Sigmoid colon (tissue), 7 donors: ENCODE results near the gene ZNF439. TPM values are rescaled to one million over a fixed set of nuclear protein-coding genes. Genes with fewer than 3 reads are reported as not detected.
"Not testable (repeated sequence)": the region's sequence is repeated elsewhere in the genome, so short reads cannot be mapped to it uniquely, and the experiment has no call there.

Experiments
- DNase-seq: peaks from one replicate; pipeline ENCODE4 v3.0.0-alpha.2; 2019
- H3K27ac ChIP-seq, 4 donors: fragments of 200-600 bp; sonication (generic); one replicate each; pipeline ENCODE4 v1.5.1; 2016 to 2019; ENCODE audit warnings: mild to moderate bottlenecking in 1 of 4
- H3K27me3 ChIP-seq, 3 donors: fragments of 200-600 bp; sonication (generic); one replicate each; pipeline ENCODE4 v1.5.1; 2019; ENCODE audit warnings: mild to moderate bottlenecking in 1 of 3
- H3K36me3 ChIP-seq, 4 donors: fragments of 200-600 bp; sonication (generic); one replicate each; pipeline ENCODE4 v1.5.1; 2016 to 2019
- H3K4me1 ChIP-seq, 4 donors: fragments of 200-600 bp; sonication (generic); one replicate each; pipeline ENCODE4 v1.5.1; 2017 to 2019
- H3K4me3 ChIP-seq, 4 donors: fragments of 200-600 bp; sonication (generic); one replicate each; pipeline ENCODE4 v1.5.1; 2017 to 2019; ENCODE audit warnings: mild to moderate bottlenecking in 2 of 4, moderate library complexity in 1 of 4
- H3K9me3 ChIP-seq, 4 donors: fragments of 200-600 bp in 3 of 4; sonication (generic) in 3 of 4; one replicate each; pipeline versions ENCODE4 v1.5.1 to v1.6.1; 2013 to 2019
- CTCF ChIP-seq, 4 experiments: fragments of 450-650 bp in 3 of 4; fragments of 200-600 bp in 1 of 4; IDR thresholded peaks; one replicate each; pipeline ENCODE4 v1.5.1; 2016 to 2019; ENCODE audit warnings: antibody characterized with exemption in 4 of 4, mild to moderate bottlenecking in 3 of 4, moderate library complexity in 2 of 4
- EP300 ChIP-seq, 4 donors: sonication (generic); formaldehyde crosslinking; IDR thresholded peaks; one replicate each; pipeline ENCODE4 v1.6.1; 2017; ENCODE audit warnings: antibody characterized with exemption in 4 of 4
- POLR2A ChIP-seq, 2 donors: fragments of 450-650 bp; IDR thresholded peaks; one replicate each; pipeline ENCODE4 v1.6.1; 2016; ENCODE audit warnings: antibody characterized with exemption in 2 of 2, mild to moderate bottlenecking in 2 of 2, moderate library complexity in 2 of 2
- POLR2AphosphoS5 ChIP-seq, 4 donors: sonication (generic); formaldehyde crosslinking; IDR thresholded peaks; one replicate each; pipeline ENCODE4 v1.6.1; 2017; ENCODE audit warnings: antibody characterized with exemption in 4 of 4
- WGBS, 2 donors: extraction: QIAGEN DNeasy Blood & Tissue Kit; methylation state at CpG; one replicate each; pipeline ENCODE4 v1.1.7; 2013; 5-methylcytosine and 5-hydroxymethylcytosine counted together
- intact Hi-C: fragments of 100-400 bp; cut with DNase I; formaldehyde crosslinking; loops from one replicate; pipeline ENCODE4 v1.15.1; 2023
- polyA plus RNA-seq, 3 donors: library from polyadenylated mRNA; stranded (reverse); fragments of 200-250 nt; gene quantifications; one replicate each; pipeline ENCODE4 v1.2.3, GENCODE V29; 2013
- total RNA-seq, 4 donors: library from RNA; depleted of rRNA; stranded (reverse); fragments of >200 nt; gene quantifications; one replicate each; pipeline ENCODE4 v1.1.0, GENCODE V29; 2016
- donor health status: healthy with polysubstance abuse.
- donor health status: Bipolar disorder and iron deficiency.
- donor health status: healthy.

ZNF439 gene
- total and polyA plus RNA-seq, 7 donors, result 2.4 to 8.6 (median 5.4) TPM

- peaks cover 0 to 4% (median 0%) of the 10 kb centered on the region in 4 donors for H3K9me3 ChIP-seq
- intact Hi-C loops, result no loop called here
- H3K4me3 ChIP-seq, result no peak overlapping the region
- peaks cover 0 to 20% (median 9%) of the 10 kb centered on the region in 4 donors for H3K4me1 ChIP-seq
- H3K36me3 ChIP-seq, result no peaks in the 10 kb centered on the region
- H3K27me3 ChIP-seq, result no peaks in the 10 kb centered on the region
- TF ChIP-seq CTCF (IDR thresholded peaks at IDR 0.05), result no peak
- TF ChIP-seq POLR2A (IDR thresholded peaks at IDR 0.05), result no peak
- no peak for TF ChIP-seq EP300 (IDR thresholded peaks at IDR 0.05)
- no peak for TF ChIP-seq POLR2AphosphoS5 (IDR thresholded peaks at IDR 0.05)
- WGBS, 2 donors, result 78 to 98% methylated on average over 3 of the region's 3 CpGs
- DNase-seq, result no peak
- no peak overlapping the region for H3K27ac ChIP-seq
Observed at GRCh38 chr19:11853358-11853757, 4.8 kb downstream of the ZNF439 start.

GRCh38 chr19:11856596-11857250 is 8.2 kb downstream of the ZNF439 start:
- 35 to 79% methylated on average over 12 of the region's 12 CpGs for WGBS, 2 donors

DNA sequence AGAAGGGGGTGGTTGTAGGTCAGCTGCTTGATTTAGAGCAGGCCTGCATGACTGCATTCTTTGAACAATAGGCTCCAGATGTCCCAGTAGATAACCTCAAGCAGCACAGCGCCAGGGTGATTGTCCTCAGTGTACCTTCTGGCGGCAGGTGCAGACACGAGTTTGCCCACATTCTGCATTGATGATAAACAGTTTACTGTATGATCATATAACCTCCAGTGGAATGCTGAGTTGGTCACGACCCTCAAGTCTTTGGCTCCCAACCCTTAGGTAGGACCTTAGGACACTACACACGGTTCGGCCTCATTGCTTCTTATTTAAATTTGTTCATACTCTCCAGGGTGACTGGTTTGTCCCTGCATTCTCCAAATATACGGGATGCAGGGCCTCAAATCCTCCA is 12.2 kb downstream of the ZNF439 start:
- no peak overlapping the region for H3K27ac ChIP-seq
- H3K36me3 ChIP-seq, result no peaks in the 10 kb centered on the region
- no peaks in the 10 kb centered on the region for H3K27me3 ChIP-seq
- WGBS, 2 donors, result 96 to 97% methylated on average over 7 of the region's 7 CpGs
- no peaks in the 10 kb centered on the region for H3K4me1 ChIP-seq
- intact Hi-C loops, result no loop called here
- peaks cover 0 to 38% (median 0%) of the 10 kb centered on the region in 4 donors for H3K9me3 ChIP-seq
- no peak for DNase-seq
- no peak overlapping the region for H3K4me3 ChIP-seq
- TF ChIP-seq POLR2A (IDR thresholded peaks at IDR 0.05) (no peak), POLR2AphosphoS5 (IDR thresholded peaks at IDR 0.05) (no peak), CTCF (IDR thresholded peaks at IDR 0.05) (no peak), EP300 (IDR thresholded peaks at IDR 0.05) (no peak)

More at GRCh38 chr19:11856596-11857250, 8.2 kb downstream of the ZNF439 start:
- TF ChIP-seq POLR2AphosphoS5 (IDR thresholded peaks at IDR 0.05) (no peak), POLR2A (IDR thresholded peaks at IDR 0.05) (no peak), CTCF (IDR thresholded peaks at IDR 0.05) (no peak), EP300 (IDR thresholded peaks at IDR 0.05) (no peak)
- H3K4me3 ChIP-seq, result no peak overlapping the region
- DNase-seq, result no peak
- peaks cover 0 to 27% (median 0%) of the 10 kb centered on the region in 4 donors for H3K9me3 ChIP-seq
- intact Hi-C loops, result no loop called here
- H3K27me3 ChIP-seq, result no peaks in the 10 kb centered on the region
- H3K4me1 ChIP-seq, result no peaks in the 10 kb centered on the region
- no peaks in the 10 kb centered on the region for H3K36me3 ChIP-seq
- no peak overlapping the region for H3K27ac ChIP-seq

DNA sequence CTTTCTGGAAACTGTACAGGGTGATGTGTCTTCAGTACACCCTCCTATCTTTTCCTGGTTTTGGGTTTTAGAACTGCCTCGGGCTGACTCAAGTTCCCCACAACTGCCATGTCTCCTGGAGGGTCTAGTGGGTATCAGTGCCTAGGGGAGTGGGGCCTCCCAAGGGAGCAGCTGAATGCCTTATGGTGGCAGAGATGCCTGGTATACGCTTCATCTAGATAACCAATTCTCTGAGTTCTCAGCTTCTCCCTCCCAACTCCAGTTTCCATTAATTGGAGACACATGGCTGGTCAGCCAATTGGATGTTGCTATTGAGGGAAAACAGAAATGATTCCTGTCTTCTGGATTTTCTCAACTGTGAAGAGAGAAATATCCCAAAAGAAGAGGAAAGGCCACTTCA is 12.8 kb downstream of the ZNF439 start:
- Histone ChIP-seq H3K27me3 (no peaks in the 10 kb centered on the region), H3K27ac (no peak overlapping the region), H3K4me1 (no peaks in the 10 kb centered on the region), H3K4me3 (no peak overlapping the region), H3K36me3 (peaks cover 0 to 6% (median 0%) of the 10 kb centered on the region in 4 donors), H3K9me3 (peaks cover 0 to 43% (median 0%) of the 10 kb centered on the region in 4 donors)
- DNase-seq, result no peak
- no peak for TF ChIP-seq POLR2AphosphoS5 (IDR thresholded peaks at IDR 0.05)
- TF ChIP-seq EP300 (IDR thresholded peaks at IDR 0.05), result no peak
- no peak for TF ChIP-seq CTCF (IDR thresholded peaks at IDR 0.05)
- no peak for TF ChIP-seq POLR2A (IDR thresholded peaks at IDR 0.05)
- 94 to 97% methylated on average over 2 of the region's 2 CpGs for WGBS, 2 donors
- intact Hi-C loops, result no loop called here

DNA sequence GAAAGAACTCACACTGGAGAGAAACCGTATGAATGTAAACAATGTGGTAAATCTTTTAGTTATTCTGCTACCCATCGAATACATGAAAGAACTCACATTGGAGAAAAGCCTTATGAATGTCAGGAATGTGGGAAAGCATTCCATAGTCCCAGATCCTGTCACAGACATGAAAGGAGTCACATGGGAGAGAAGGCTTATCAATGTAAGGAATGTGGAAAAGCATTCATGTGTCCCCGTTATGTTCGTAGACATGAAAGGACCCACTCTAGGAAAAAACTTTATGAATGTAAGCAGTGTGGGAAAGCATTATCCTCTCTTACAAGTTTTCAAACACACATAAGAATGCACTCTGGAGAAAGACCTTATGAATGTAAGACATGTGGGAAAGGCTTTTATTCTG is 19.2 kb downstream of the ZNF439 start:
- WGBS, 2 donors, result 93 to 99% methylated on average over 4 of the region's 4 CpGs
- intact Hi-C loops, result not testable (repeated sequence)

More for the DNA sequence above, 19.2 kb downstream of the ZNF439 start:
- peaks cover 16 to 36% (median 22%) of the 10 kb centered on the region in 4 donors for H3K36me3 ChIP-seq
- not testable (repeated sequence) for H3K27ac ChIP-seq, H3K4me1 ChIP-seq, H3K27me3 ChIP-seq, H3K4me3 ChIP-seq, DNase-seq
- H3K9me3 ChIP-seq, result peaks cover 10 to 47% (median 26%) of the 10 kb centered on the region in 4 donors
